DND-41 (cell line): ENCODE measurements around the gene OSBPL5.

ENCODE experiments used
- EZH2 ChIP-seq: IDR thresholded peaks from 3 replicates; pipeline ENCODE4 v1.6.1; 2012; ENCODE audit warnings: borderline replicate concordance, low read depth, mild to moderate bottlenecking, moderate library complexity, low read length, inconsistent platforms; ENCODE audit not compliant: severe bottlenecking
- TF ChIP-seq, protein P1 (sequence below): IDR thresholded peaks from 2 replicates; pipeline ENCODE4 v1.5.1; 2012; ENCODE audit warnings: borderline replicate concordance, low read length, moderate library complexity, mild to moderate bottlenecking; ENCODE audit not compliant: poor library complexity, severe bottlenecking; ENCODE audit errors: extremely low read depth

DNA sequence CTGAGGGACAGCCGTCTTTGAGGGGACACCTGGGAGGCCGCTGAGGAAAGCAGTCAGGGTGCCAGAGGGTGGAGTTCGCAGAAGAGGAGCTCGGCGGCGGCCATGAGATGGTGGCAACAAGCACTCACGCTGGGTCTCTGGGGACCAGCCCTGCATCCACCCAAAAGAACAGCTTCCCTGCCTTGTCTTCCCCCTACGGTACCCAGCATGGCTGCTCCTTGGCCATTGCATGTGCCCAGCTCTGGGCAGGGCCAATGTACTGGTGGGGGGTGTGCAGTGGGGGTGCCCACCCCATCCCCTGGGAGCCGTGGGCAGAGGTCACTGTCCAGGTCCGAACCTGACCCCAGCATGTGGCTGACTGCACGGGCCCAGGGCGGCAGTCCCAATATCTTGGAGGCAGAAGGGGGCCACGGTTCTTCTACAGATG lies 42.3 kb downstream of the OSBPL5 start:
- no peak for TF ChIP-seq EZH2
- TF ChIP-seq, protein P1, sequence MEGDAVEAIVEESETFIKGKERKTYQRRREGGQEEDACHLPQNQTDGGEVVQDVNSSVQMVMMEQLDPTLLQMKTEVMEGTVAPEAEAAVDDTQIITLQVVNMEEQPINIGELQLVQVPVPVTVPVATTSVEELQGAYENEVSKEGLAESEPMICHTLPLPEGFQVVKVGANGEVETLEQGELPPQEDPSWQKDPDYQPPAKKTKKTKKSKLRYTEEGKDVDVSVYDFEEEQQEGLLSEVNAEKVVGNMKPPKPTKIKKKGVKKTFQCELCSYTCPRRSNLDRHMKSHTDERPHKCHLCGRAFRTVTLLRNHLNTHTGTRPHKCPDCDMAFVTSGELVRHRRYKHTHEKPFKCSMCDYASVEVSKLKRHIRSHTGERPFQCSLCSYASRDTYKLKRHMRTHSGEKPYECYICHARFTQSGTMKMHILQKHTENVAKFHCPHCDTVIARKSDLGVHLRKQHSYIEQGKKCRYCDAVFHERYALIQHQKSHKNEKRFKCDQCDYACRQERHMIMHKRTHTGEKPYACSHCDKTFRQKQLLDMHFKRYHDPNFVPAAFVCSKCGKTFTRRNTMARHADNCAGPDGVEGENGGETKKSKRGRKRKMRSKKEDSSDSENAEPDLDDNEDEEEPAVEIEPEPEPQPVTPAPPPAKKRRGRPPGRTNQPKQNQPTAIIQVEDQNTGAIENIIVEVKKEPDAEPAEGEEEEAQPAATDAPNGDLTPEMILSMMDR: no peak
